ENCODE data around the gene PLEKHA7. TPM values are rescaled to one million over a fixed set of nuclear protein-coding genes. Genes with fewer than 3 reads are reported as not detected.

Gene PLEKHA7
- total RNA-seq, 1 donor from 2014 or later, result 45.9 TPM

GRCh38 chr11:16776711-16777612 lies 237.3 kb downstream of the PLEKHA7 start:
- TF ChIP-seq POLR2A (IDR thresholded peaks at IDR 0.05), result no peak
- no peak for TF ChIP-seq POLR2AphosphoS5 (IDR thresholded peaks at IDR 0.05; ENCODE audit: insufficient read depth in 1 of 2, low read depth in 1 of 2)
- TF ChIP-seq CTCF (IDR thresholded peaks at IDR 0.05), result no peak
- Histone ChIP-seq H3K4me1 (peaks cover 7% of the 10 kb centered on the region), H3K36me3 (no peaks in the 10 kb centered on the region), H3K27ac (no peak overlapping the region), H3K9me3 (no peaks in the 10 kb centered on the region), H3K27me3 (no peaks in the 10 kb centered on the region), H3K4me3 (no peak overlapping the region)
- DNase-seq (ENCODE audit: extremely low spot score in 2 of 2), result no peak
- intact Hi-C loops (cut with DNase I), result no loop called here

GRCh38 chr11:16775614-16776283 lies 238.5 kb downstream of the PLEKHA7 start:
- H3K27ac ChIP-seq, result no peak overlapping the region
- H3K27me3 ChIP-seq, result no peaks in the 10 kb centered on the region
- intact Hi-C loops (cut with DNase I), result no loop called here
- no peak for DNase-seq (ENCODE audit: extremely low spot score in 2 of 2)
- no peaks in the 10 kb centered on the region for H3K9me3 ChIP-seq
- H3K4me3 ChIP-seq, result no peak overlapping the region
- no peaks in the 10 kb centered on the region for H3K36me3 ChIP-seq
- TF ChIP-seq POLR2A (IDR thresholded peaks at IDR 0.05), result no peak
- no peak for TF ChIP-seq CTCF (IDR thresholded peaks at IDR 0.05)
- no peak for TF ChIP-seq POLR2AphosphoS5 (IDR thresholded peaks at IDR 0.05; ENCODE audit: insufficient read depth in 1 of 2, low read depth in 1 of 2)
- peaks cover 7% of the 10 kb centered on the region for H3K4me1 ChIP-seq

GRCh38 chr11:16774936-16775613 lies 239.1 kb downstream of the PLEKHA7 start:
- intact Hi-C loops (cut with DNase I), result no loop called here

More at GRCh38 chr11:16774936-16775613, 239.1 kb downstream of the PLEKHA7 start:
- DNase-seq (ENCODE audit: extremely low spot score in 2 of 2), result no peak
- TF ChIP-seq POLR2AphosphoS5 (IDR thresholded peaks at IDR 0.05; ENCODE audit: insufficient read depth in 1 of 2, low read depth in 1 of 2), result no peak
- TF ChIP-seq POLR2A (IDR thresholded peaks at IDR 0.05), result no peak
- TF ChIP-seq CTCF (IDR thresholded peaks at IDR 0.05), result no peak
- H3K9me3 ChIP-seq, result no peaks in the 10 kb centered on the region
- no peak overlapping the region for H3K4me3 ChIP-seq
- peaks cover 7% of the 10 kb centered on the region for H3K4me1 ChIP-seq
- no peaks in the 10 kb centered on the region for H3K27me3 ChIP-seq
- no peak overlapping the region for H3K27ac ChIP-seq
- no peaks in the 10 kb centered on the region for H3K36me3 ChIP-seq

All from vagina (tissue), 2 donors.